ENCODE results near the gene RGS19.
A peak's percentile ranks its signal among the peaks of the same experiment; 100 is the strongest.

Gene RGS19

DNA sequence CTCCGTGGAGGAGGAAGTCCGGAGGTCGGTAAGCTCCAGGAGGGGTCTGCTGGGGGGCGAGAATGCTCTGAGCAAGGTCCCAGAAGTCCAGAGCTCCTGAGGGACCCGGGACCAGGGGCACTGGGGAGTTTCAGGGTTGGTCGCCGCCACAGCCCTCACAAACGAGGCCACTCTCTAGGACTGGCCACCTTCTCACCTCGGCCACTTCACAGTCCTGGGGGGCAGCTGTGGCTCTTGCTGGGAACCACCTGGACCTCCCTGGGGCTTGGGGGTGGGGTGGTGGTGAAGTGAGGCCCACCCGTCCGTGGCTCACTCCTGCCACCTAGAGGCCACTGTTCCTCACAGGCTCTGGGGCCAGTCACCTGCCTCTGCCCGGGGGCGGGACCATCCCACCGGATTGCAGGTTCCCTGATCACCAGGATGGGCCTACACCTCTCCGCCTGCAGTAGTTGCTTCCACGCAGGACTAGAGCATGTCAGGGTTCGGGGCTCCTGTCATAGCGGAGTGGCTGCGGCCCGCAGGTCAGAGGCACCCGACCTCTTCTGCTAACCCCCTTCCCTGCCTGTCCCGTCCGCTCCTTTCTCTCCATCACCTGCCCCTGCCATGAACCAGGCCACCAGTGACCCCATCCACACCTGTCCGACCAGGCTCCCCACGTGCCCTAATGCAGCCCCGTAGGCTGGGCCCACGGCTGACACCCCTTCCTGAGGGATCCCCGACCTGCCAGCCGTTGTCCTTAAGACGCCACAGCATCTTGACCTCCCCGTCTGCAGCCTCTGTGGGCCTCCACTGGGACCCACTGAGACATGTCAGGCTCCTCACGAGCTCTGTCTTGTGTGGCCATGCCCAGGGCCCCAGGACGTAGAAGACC is 21.5 kb downstream of the RGS19 start:
- Histone ChIP-seq H3K4me3 (IDR thresholded peaks at IDR 0.05; ENCODE audit: insufficient read depth, low read depth, low read length) (no peak overlapping the region), H3K27ac (no peak overlapping the region), H2AFZ (ENCODE audit: low read depth) (peak overlapping the region; percentile 51)

DNA sequence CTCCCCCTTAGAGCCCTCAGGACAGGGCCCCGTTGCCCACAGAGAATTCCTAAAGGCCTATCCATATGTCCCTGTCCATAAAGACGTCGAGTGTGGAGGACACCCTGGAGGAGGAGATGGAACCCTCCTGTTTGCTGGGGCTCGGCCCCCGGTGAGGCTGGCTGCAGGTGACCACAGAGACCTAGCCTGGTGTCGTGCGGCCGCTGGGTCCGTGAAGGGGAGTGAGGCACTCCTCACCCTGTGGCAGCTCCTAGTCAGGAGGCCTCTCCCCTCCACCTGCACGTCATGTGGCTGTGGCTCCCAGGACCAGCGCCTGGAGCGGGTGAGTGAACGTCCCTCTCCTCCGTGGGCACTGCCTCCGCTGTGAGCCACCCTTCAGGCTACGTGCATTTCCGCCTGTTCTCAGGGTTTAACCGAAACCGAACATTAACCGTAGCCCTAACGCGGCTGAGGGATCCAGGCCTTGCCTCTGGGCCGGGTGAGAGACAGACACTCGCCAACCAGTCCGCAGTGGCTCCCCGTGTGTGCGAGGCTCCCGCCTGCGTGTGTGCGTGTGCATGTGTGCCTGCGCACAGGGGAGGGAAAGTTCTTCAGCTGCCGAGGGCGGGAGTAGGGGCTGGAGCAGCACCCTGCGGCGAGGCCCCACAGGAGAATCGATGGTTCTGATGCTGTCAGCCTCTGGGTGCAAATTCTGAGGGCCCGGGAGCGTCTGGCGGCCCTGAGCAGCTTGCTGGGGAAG is 22.3 kb downstream of the RGS19 start:
- Histone ChIP-seq H4K20me1 (ENCODE audit: insufficient read depth) (no peaks in the 10 kb centered on the region), H2AFZ (ENCODE audit: low read depth) (peak overlapping the region; percentile 51), H3K27ac (no peak overlapping the region), H3K9ac (no peak overlapping the region), H3K4me2 (peak overlapping the region; percentile 9; the same call in 1 of the 2 replicates), H3K79me2 (ENCODE audit: insufficient read depth, low read depth) (no peaks in the 10 kb centered on the region), H3K4me1 (ENCODE audit: low read depth, poor library complexity, severe bottlenecking) (peaks cover 34% of the 10 kb centered on the region), H3K4me3 (IDR thresholded peaks at IDR 0.05; ENCODE audit: insufficient read depth, low read depth, low read length) (no peak overlapping the region), H3K36me3 (ENCODE audit: insufficient read depth) (no peaks in the 10 kb centered on the region), H3K27me3 (ENCODE audit: insufficient read depth, low read depth) (peaks cover 30% of the 10 kb centered on the region; the same call in 1 of the 2 replicates)
- TF ChIP-seq, protein P1, sequence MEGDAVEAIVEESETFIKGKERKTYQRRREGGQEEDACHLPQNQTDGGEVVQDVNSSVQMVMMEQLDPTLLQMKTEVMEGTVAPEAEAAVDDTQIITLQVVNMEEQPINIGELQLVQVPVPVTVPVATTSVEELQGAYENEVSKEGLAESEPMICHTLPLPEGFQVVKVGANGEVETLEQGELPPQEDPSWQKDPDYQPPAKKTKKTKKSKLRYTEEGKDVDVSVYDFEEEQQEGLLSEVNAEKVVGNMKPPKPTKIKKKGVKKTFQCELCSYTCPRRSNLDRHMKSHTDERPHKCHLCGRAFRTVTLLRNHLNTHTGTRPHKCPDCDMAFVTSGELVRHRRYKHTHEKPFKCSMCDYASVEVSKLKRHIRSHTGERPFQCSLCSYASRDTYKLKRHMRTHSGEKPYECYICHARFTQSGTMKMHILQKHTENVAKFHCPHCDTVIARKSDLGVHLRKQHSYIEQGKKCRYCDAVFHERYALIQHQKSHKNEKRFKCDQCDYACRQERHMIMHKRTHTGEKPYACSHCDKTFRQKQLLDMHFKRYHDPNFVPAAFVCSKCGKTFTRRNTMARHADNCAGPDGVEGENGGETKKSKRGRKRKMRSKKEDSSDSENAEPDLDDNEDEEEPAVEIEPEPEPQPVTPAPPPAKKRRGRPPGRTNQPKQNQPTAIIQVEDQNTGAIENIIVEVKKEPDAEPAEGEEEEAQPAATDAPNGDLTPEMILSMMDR (conservative IDR thresholded peaks at IDR 0.05; ENCODE audit: low read depth, low read length) = no peak

More for the DNA sequence above, 21.5 kb downstream of the RGS19 start:
- TF ChIP-seq, protein P1 (conservative IDR thresholded peaks at IDR 0.05; ENCODE audit: low read depth, low read length) = peak; percentile 76
- Histone ChIP-seq H3K4me1 (ENCODE audit: low read depth, poor library complexity, severe bottlenecking) (peaks cover 41% of the 10 kb centered on the region), H3K36me3 (ENCODE audit: insufficient read depth) (no peaks in the 10 kb centered on the region), H3K9ac (no peak overlapping the region), H4K20me1 (ENCODE audit: insufficient read depth) (no peaks in the 10 kb centered on the region), H3K79me2 (ENCODE audit: insufficient read depth, low read depth) (no peaks in the 10 kb centered on the region), H3K27me3 (ENCODE audit: insufficient read depth, low read depth) (peaks cover 23% of the 10 kb centered on the region; the same call in 1 of the 2 replicates), H3K4me2 (peak overlapping the region; percentile 9; the same call in 1 of the 2 replicates)

DNA sequence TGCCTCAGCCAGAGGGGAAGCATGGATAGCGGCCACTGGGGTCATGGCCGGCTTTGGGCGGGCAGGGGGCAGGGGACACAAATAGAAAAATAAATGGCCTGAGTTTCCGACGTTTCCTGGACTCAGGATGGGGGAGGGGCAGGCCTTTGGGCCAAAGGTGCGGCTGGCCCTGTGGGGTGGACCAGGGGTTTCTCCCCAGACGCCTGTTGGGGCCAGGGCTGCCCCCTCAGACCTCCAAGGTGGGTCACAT is 22.8 kb downstream of the RGS19 start:
- Histone ChIP-seq H3K9ac (no peak overlapping the region), H3K4me3 (IDR thresholded peaks at IDR 0.05; ENCODE audit: insufficient read depth, low read depth, low read length) (no peak overlapping the region), H3K4me1 (ENCODE audit: low read depth, poor library complexity, severe bottlenecking) (peaks cover 34% of the 10 kb centered on the region)

DNA sequence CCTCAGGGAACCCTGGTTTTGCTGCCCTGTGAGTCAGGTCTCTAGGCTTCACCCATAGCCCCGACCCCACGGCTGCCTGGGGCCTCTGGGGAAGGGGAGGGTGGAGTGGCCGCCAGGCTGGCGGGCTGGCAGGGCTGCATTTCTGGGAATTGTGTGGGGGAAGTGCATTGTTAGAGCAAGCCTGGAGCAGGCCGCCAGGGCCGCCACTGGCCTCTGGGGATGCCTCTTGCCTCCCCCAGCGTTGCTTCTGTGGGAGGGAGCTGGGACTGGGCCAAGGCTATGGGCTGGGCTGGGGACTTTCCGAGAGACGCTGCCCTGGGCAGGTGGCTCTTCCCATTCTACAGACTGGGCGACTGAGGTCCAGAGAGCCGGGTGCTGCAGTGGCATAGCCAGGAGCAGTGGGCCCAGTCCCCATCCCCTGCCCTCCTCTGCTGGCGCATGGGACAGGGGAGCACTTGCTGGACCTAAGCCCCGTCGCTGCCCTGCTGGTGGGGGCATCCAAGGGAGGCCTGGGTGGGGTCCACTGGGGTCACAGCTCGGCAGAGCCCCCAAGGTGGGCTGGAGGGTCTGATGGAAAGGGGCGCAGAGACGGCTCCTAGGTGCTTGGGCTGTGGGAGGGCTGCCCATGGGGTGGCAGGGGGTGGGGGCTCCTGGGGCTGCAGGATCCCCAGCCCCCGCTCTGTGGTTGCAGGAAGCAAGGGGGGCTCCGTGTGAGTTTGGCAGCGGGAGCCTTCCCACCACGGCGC is 23.3 kb downstream of the RGS19 start:
- Histone ChIP-seq H3K4me1 (ENCODE audit: low read depth, poor library complexity, severe bottlenecking) (peaks cover 34% of the 10 kb centered on the region), H2AFZ (ENCODE audit: low read depth) (no peak overlapping the region), H3K9ac (no peak overlapping the region), H3K79me2 (ENCODE audit: insufficient read depth, low read depth) (no peaks in the 10 kb centered on the region), H3K27me3 (ENCODE audit: insufficient read depth, low read depth) (peaks cover 39% of the 10 kb centered on the region), H3K27ac (no peak overlapping the region), H3K36me3 (ENCODE audit: insufficient read depth) (no peaks in the 10 kb centered on the region), H3K4me3 (IDR thresholded peaks at IDR 0.05; ENCODE audit: insufficient read depth, low read depth, low read length) (no peak overlapping the region), H3K4me2 (no peak overlapping the region), H4K20me1 (ENCODE audit: insufficient read depth) (no peaks in the 10 kb centered on the region)
- TF ChIP-seq, protein P1 (conservative IDR thresholded peaks at IDR 0.05; ENCODE audit: low read depth, low read length) = no peak

More for the DNA sequence above, 22.8 kb downstream of the RGS19 start:
- no peaks in the 10 kb centered on the region for H3K79me2 ChIP-seq (ENCODE audit: insufficient read depth, low read depth)
- no peak overlapping the region for H3K4me2 ChIP-seq
- no peaks in the 10 kb centered on the region for H4K20me1 ChIP-seq (ENCODE audit: insufficient read depth)
- H3K27ac ChIP-seq = no peak overlapping the region
- H3K27me3 ChIP-seq (ENCODE audit: insufficient read depth, low read depth) = peaks cover 34% of the 10 kb centered on the region
- TF ChIP-seq, protein P1 (conservative IDR thresholded peaks at IDR 0.05; ENCODE audit: low read depth, low read length) = no peak
- no peaks in the 10 kb centered on the region for H3K36me3 ChIP-seq (ENCODE audit: insufficient read depth)
- no peak overlapping the region for H2AFZ ChIP-seq (ENCODE audit: low read depth)

Measured in KMS-11 (cell line).